ACC112 (cell line): ENCODE measurements around the gene FYB1.

Experiments
- H2AFZ ChIP-seq: fragments of 200-600 bp; sonication (generic); one replicate; pipeline ENCODE4 v1.6.0; 2017; ENCODE audit warnings: antibody characterized with exemption, low read length; ENCODE audit not compliant: unreplicated experiment
- H3K27ac ChIP-seq: fragments of 200-600 bp; sonication (generic); 2 replicates; pipeline ENCODE4 v1.5.1; 2014; ENCODE audit warnings: low read depth, mild to moderate bottlenecking, antibody characterized with exemption, low read length, moderate library complexity
- H3K27me3 ChIP-seq: fragments of 200-600 bp; sonication (generic); 2 replicates; pipeline ENCODE4 v1.6.1; 2014; ENCODE audit warnings: mild to moderate bottlenecking, antibody characterized with exemption, low read length, moderate library complexity, mixed read lengths; ENCODE audit not compliant: insufficient read depth
- H3K36me3 ChIP-seq: fragments of 200-600 bp; sonication (generic); 2 replicates; pipeline ENCODE4 v1.6.1; 2016; ENCODE audit warnings: mild to moderate bottlenecking, antibody characterized with exemption, low read length, moderate library complexity, mixed read lengths; ENCODE audit not compliant: insufficient read depth
- H3K4me1 ChIP-seq: fragments of 200-600 bp; sonication (generic); one replicate; pipeline ENCODE4 v1.6.1; 2016; ENCODE audit warnings: low read length, mixed read lengths; ENCODE audit not compliant: insufficient read depth, unreplicated experiment, control insufficient read depth
- H3K4me3 ChIP-seq: fragments of 200-600 bp; sonication (generic); 2 replicates; pipeline ENCODE4 v1.5.1; 2014; ENCODE audit warnings: mild to moderate bottlenecking, low read depth, low read length
- H3K79me2 ChIP-seq: fragments of 200-600 bp; sonication (generic); one replicate; pipeline ENCODE4 v1.6.0; 2016; ENCODE audit warnings: low read length; ENCODE audit not compliant: control insufficient read depth, unreplicated experiment, insufficient read depth

The FYB1 gene

DNA sequence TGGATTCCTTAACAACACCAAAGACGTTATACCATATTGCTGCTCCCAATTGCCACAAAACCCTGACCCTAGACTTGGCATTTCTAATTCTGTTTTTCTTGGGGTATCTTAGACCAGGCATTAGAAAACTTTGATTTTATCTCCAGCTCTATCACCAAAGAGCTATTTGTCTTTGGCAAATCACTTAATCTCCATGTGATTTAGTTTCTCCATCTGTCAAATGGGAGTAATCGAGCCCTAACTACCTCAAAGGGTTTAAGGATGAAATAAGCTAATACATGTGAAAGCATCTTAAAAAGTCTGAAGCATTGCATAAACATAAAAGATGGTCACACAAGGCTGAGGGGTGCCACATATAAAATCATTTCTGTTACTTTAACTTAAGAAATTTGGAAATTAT is 60.6 kb downstream of the FYB1 start:
- Histone ChIP-seq H3K27me3 (no peaks in the 10 kb centered on the region), H2AFZ (peak overlapping the region; percentile 13), H3K27ac (no peak overlapping the region), H3K4me1 (peaks cover 5% of the 10 kb centered on the region), H3K36me3 (no peaks in the 10 kb centered on the region), H3K4me3 (no peak overlapping the region), H3K79me2 (no peaks in the 10 kb centered on the region)

DNA sequence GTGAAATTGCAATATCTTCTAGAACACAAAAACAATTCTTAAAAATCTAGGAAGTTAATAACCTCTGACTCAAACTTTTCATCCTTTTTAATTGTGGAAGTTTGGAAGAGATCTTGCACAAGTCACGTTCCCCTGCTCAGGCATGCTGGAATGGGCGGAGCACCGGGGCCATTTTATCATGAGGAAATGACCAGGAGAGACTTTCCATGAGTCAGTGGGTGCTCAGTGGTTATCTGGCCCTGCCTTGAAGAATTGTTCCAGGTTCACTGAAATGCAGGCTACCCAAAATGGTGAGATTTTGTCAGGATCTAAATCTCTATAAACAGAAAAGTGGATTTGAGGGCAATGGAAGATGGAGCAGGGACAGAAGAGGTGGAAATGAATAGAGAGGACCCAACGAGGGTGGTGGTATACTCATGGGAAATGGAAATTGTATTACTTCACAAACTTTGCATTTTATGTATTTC is 61.2 kb downstream of the FYB1 start:
- H3K27me3 ChIP-seq, result no peaks in the 10 kb centered on the region
- H2AFZ ChIP-seq, result peak overlapping the region; percentile 13
- H3K4me3 ChIP-seq, result no peak overlapping the region
- H3K79me2 ChIP-seq, result no peaks in the 10 kb centered on the region
- H3K36me3 ChIP-seq, result no peaks in the 10 kb centered on the region
- H3K4me1 ChIP-seq, result peaks cover 5% of the 10 kb centered on the region
- H3K27ac ChIP-seq, result no peak overlapping the region

DNA sequence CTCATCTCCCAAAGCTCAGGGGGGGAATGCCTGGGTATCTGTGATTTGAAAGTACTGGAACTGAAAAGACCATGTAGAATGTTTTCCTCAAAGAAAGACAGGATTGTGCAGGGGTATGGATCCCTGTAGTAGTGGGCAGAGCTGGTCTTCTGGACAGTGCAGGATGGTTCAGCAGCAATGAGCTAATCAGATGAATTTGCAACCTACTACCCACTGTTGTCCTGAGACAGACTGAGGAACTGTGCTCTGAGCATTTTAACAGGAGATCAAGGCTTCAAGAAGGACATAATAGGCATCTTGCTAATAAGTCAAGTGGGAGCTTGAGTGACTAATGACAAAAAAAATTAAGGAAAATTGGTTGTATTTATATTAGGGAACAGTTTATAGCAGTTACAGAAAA is 61.7 kb downstream of the FYB1 start:
- Histone ChIP-seq H3K4me1 (peaks cover 5% of the 10 kb centered on the region), H3K27ac (no peak overlapping the region), H3K4me3 (no peak overlapping the region), H3K36me3 (no peaks in the 10 kb centered on the region), H3K27me3 (no peaks in the 10 kb centered on the region), H3K79me2 (no peaks in the 10 kb centered on the region), H2AFZ (no peak overlapping the region)

DNA sequence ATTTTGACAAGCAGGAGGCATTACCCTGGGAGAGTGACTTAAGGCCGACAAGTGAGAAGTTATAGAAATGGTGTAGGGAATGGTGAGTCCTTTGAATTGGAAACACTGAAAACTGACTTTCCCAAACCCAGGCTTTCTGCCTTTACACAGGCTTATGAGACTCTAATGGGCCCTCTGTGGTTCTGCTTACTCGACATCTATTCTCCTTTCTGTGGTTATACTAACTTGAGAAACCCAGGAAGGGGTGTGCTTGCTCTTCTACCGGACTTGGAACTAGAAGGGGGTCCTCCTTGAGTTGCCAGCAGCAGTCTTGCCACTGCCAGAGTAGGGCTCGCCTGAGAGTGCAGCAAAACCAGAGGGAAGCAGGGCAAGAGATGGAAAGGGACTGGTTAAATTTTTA is 63.3 kb downstream of the FYB1 start:
- H3K27me3 ChIP-seq, result no peaks in the 10 kb centered on the region
- no peak overlapping the region for H2AFZ ChIP-seq
- H3K36me3 ChIP-seq, result no peaks in the 10 kb centered on the region
- no peaks in the 10 kb centered on the region for H3K79me2 ChIP-seq
- H3K4me3 ChIP-seq, result no peak overlapping the region
- H3K4me1 ChIP-seq, result peaks cover 5% of the 10 kb centered on the region
- H3K27ac ChIP-seq, result no peak overlapping the region

DNA sequence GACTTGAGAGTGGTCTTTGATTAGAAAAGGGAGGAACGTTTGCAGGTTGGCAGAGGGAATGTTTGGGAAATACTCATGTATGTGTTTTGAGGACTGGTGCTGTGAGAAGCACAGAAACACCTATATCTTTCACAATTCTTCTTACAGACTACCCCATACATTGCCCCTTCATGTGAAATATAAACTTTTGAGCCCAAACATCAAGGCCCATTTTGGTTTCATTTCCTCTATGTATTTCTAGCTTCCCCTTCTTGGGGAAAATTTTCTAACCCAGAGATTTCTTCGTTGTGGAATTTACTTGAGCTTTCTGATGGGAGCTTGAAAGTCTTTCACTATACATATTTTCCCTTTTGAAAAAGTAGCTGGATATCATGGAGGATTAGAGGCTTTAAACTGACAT is 67.6 kb downstream of the FYB1 start:
- H3K79me2 ChIP-seq, result no peaks in the 10 kb centered on the region
- H3K4me1 ChIP-seq, result peaks cover 3% of the 10 kb centered on the region
- no peak overlapping the region for H3K27ac ChIP-seq
- no peak overlapping the region for H3K4me3 ChIP-seq
- no peak overlapping the region for H2AFZ ChIP-seq
- H3K27me3 ChIP-seq, result no peaks in the 10 kb centered on the region
- no peaks in the 10 kb centered on the region for H3K36me3 ChIP-seq

DNA sequence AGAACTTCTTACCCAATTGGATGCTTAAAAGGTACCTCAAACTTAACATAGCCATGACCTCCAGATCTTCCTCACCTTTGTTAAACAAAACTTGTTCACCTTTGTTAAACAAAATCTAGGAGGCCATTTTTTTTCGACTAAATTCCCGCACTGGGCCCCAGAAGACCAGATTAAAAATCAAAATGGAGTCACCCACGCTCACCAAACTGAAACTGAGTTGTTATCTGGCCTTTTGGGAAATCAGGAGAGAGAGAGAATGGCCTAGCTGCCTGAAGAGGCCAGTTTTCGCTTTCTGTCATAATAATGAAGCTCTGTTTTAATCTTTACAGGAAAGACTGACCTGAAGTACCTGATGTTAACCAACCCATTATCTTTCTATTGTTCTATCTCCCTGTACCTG is 69.4 kb downstream of the FYB1 start:
- H2AFZ ChIP-seq, result peak overlapping the region; percentile 43
- no peak overlapping the region for H3K27ac ChIP-seq
- H3K79me2 ChIP-seq, result no peaks in the 10 kb centered on the region
- H3K4me3 ChIP-seq, result no peak overlapping the region
- peaks cover 3% of the 10 kb centered on the region for H3K4me1 ChIP-seq
- no peaks in the 10 kb centered on the region for H3K27me3 ChIP-seq
- H3K36me3 ChIP-seq, result no peaks in the 10 kb centered on the region

DNA sequence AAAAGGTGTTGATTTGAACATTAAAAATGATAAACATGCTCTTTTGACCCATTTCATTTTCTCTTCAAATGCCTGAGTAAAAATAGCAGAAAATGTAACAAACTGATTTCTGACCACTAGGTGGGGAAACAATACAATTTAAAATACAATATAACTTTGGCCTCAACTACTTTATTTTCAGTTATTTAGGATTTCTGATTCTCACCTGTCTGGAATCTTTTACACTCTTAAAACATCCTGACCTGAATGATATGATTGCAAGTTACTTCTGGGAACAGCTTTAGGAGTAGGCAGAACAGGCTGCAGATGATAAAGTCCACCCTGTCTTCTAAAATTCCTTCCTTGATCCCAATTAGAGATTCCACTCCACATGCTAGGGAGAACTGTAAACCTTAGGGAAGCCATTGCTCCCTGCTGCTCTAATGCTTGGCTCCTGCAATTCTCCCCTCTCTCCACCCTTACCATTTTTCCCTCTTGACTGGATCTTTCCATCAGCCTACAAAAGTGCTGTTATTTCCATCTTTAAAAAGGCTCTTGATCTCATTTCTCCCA is 70.3 kb downstream of the FYB1 start:
- peaks cover 3% of the 10 kb centered on the region for H3K4me1 ChIP-seq
- H2AFZ ChIP-seq, result no peak overlapping the region
- no peaks in the 10 kb centered on the region for H3K79me2 ChIP-seq
- no peaks in the 10 kb centered on the region for H3K27me3 ChIP-seq
- H3K4me3 ChIP-seq, result no peak overlapping the region
- H3K36me3 ChIP-seq, result no peaks in the 10 kb centered on the region
- H3K27ac ChIP-seq, result no peak overlapping the region

DNA sequence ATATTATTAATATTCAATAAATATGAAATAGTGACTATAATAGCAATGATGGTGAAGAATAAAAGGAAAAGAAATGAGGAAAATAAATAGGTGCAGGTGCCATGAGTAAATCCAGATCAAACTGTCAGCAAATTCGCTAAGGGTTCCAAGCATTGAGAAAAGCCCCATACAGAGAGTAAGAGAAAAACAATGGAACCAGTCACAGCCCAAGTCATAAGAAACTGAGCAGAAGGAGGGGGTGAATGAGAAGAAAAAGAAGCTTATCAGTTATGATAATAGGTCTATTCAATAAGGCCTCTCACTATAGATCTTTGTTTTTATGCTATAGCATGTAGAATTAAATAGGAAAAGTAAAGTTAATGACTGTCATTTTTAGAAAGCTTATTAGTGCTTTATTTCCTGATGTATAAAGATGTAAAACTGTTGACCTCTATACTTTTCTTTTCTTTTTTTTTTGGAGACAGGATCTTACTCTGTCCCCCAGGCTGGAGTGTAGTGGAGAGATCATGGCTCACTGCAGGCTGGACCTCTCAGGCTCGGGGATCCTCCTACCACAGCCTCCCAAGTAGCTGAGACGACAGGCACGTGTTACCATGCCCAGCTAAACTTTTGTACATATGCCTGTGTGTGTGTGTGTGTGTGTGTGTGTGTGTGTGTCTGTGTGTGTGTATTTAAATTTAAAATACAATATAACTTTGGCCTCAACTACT is 72.4 kb downstream of the FYB1 start:
- no peak overlapping the region for H3K4me3 ChIP-seq
- H2AFZ ChIP-seq, result no peak overlapping the region
- H3K36me3 ChIP-seq, result no peaks in the 10 kb centered on the region
- peaks cover 3% of the 10 kb centered on the region for H3K4me1 ChIP-seq
- no peaks in the 10 kb centered on the region for H3K79me2 ChIP-seq
- H3K27me3 ChIP-seq, result no peaks in the 10 kb centered on the region
- H3K27ac ChIP-seq, result no peak overlapping the region

DNA sequence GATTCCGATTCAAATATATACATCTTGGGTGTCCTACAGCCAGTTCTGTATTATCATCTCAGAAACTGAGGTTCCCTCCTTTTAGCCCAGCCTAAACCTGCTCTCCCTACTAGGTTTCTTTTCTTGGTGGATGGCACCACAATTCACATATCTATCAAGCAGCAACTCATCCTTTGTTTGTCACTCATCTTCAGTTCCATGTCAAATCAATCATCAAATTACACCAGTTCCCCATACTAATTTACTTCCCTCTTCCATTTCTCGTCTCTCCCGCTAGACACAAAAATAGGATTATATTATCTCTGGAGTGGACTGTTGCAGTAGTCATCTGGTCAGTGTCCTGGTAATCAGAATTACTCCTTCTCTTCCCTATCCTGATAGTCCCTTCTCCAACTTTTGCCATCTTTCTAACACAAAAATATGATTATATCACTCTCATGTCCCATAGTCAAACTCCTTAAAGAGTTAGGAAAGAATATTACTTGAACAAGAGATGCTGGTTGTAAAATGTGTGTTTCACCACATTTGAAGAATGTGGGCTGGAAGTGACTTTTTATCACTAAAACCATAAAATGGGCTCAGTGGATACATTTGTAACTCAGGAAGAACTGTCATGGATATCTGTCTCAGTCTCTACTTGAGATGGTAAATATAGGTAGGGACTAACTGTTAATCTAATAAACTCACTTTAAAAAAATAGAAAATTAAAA is 76.1 kb downstream of the FYB1 start:
- no peak overlapping the region for H3K27ac ChIP-seq
- no peaks in the 10 kb centered on the region for H3K36me3 ChIP-seq
- H3K79me2 ChIP-seq, result no peaks in the 10 kb centered on the region
- no peak overlapping the region for H3K4me3 ChIP-seq
- no peaks in the 10 kb centered on the region for H3K27me3 ChIP-seq
- H3K4me1 ChIP-seq, result peaks cover 24% of the 10 kb centered on the region
- H2AFZ ChIP-seq, result no peak overlapping the region

DNA sequence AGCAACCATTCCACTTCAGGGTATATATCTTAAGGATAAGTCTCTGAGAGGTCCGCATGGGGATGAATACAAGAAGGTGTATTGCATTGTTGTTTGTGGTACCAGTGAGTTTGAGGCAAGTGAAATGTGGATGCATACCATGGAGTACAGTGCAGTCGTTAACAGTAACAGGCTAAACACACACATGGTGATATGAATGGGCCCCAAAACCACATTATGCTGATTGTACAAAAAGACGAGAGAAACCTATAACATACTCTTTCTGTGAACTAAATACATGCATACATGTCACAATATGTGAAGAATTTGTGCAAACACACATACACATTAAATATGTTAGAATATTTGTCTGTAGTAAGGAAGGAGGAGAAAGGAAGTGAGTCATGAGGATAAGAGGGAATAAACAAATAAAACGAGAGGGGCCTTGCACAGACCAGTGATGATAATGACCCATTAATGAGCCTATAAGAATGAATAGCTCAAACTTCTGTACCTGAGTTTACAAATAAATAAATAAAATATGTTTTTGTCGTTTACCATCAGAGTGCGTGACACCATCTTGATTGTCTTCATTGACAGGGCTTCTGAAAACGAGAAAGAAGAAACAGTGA is 78.7 kb downstream of the FYB1 start:
- Histone ChIP-seq H3K27ac (no peak overlapping the region), H2AFZ (no peak overlapping the region), H3K36me3 (no peaks in the 10 kb centered on the region), H3K4me3 (no peak overlapping the region), H3K4me1 (peaks cover 30% of the 10 kb centered on the region), H3K27me3 (no peaks in the 10 kb centered on the region), H3K79me2 (no peaks in the 10 kb centered on the region)
